Stimulated activated CD8-positive, alpha-beta memory T cell treated with anti-CD3 and anti-CD28 coated beads, Interleukin-12 subunit alpha, Interleukin-12 subunit beta, amount 100 ng/mL, for 24 hours (primary cell): Measurements from ENCODE around the gene AFAP1L1.
"Not testable (repeated sequence)": the region's sequence is repeated elsewhere in the genome, so short reads cannot be mapped to it uniquely, and the experiment has no call there.

Experiments
- DNase-seq: peaks from one replicate; pipeline ENCODE4 v3.0.0-alpha.2; 2020; ENCODE audit errors: extremely low read depth

AFAP1L1 gene

GRCh38 chr5:149389552-149390495 lies 118.2 kb downstream of the AFAP1L1 start:
- no peak for DNase-seq

DNA sequence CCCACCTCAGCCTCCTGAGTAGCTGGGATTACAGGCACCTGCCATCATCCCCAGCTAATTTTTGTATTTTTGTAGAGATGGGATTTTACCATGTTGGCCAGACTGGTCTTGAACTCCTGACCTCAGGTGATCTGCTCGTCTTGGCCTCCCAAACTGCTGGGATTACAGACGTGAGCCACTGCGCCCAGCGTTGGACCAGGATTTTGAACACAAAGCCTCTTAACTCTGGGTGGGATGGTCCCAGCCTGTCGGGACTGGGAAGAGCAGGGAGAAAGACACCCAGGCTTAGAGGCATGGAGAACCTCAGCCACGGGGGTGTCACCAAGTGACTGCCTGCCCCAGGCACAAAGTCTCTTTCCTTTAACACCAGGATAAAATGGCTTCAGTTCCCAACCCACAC lies 119.4 kb downstream of the AFAP1L1 start:
- not testable (repeated sequence) for DNase-seq
